T-helper 1 cell treated with Interleukin-12 subunit alpha and Interleukin-12 subunit beta and Interleukin-4 antibody, amounts not matched to agents 30 μg/mL and 1 μg/mL, for 36 hours (primary cell): ENCODE measurements around the gene MAP3K14.

ENCODE experiments used
- H3K27ac Mint-ChIP-seq: one replicate; pipeline ENCODE4 v1.8.0; 2021; ENCODE audit warnings: mild to moderate bottlenecking, mixed read lengths
- H3K27me3 Mint-ChIP-seq: one replicate; pipeline ENCODE4 v1.8.0; 2021; ENCODE audit warnings: low read depth, mixed read lengths
- H3K36me3 Mint-ChIP-seq: one replicate; pipeline ENCODE4 v1.8.0; 2021; ENCODE audit warnings: low read depth, mixed read lengths
- H3K4me1 Mint-ChIP-seq: one replicate; pipeline ENCODE4 v1.8.0; 2021; ENCODE audit warnings: low read depth, mixed read lengths
- H3K4me3 Mint-ChIP-seq: one replicate; pipeline ENCODE4 v1.8.0; 2021; ENCODE audit warnings: mild to moderate bottlenecking, moderate library complexity, mixed read lengths
- H3K9me3 Mint-ChIP-seq: one replicate; pipeline ENCODE4 v1.8.0; 2021; ENCODE audit warnings: mixed read lengths

MAP3K14 gene

DNA sequence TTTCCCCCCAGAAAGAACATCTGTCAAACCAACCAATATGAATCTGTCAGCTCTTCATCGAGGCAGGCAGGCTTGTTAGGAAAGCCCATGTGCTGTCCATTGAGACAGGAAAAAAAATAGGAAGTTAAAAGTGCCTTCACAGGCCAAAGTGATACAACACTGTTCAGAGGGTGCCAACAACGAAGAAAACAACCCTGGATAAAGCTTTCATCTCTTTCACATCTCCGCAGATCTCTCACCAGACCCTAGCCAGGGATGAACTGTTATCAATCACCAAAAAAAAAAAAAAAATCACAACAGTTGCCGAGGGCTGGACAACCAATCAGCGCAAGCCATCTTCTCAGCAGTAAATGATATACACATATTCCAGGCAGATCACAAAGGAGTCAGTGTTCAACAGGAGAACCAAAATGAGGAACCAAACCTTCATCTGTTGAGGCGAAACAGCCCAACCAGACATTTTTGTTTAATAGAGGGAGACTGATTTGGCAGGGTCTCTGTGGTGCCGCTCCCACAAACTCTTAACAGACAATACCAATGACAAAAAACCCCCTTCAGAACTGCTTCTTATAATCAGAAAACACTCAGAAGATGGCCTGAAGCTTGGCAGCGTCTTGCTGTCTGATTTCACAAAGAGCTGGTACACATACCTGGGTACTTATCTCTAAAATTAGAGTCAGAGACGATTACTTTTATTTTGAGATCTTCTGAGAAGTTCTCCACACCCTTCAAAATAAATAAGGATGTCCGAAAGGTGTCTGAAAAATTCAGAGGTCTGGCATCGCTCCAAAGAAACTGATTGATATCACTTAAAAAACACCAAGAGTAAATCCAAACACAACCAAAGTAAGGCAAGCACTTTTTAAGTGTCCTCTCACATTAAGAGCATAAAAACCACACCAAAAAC lies 1.8 kb downstream of the MAP3K14 start:
- Mint-ChIP-seq H3K4me1 (peaks cover 69% of the 10 kb centered on the region), H3K4me3 (peak overlapping the region; percentile 92), H3K9me3 (no peaks in the 10 kb centered on the region), H3K27ac (peak overlapping the region; percentile 94), H3K36me3 (peaks cover 45% of the 10 kb centered on the region), H3K27me3 (no peaks in the 10 kb centered on the region)

- Mint-ChIP-seq H3K9me3 (no peaks in the 10 kb centered on the region), H3K36me3 (peaks cover 48% of the 10 kb centered on the region), H3K4me3 (peak overlapping the region; percentile 92), H3K27ac (peak overlapping the region; percentile 94), H3K27me3 (no peaks in the 10 kb centered on the region), H3K4me1 (peaks cover 67% of the 10 kb centered on the region)
Measured at GRCh38 chr17:45313996-45314740, 2.7 kb downstream of the MAP3K14 start.

DNA sequence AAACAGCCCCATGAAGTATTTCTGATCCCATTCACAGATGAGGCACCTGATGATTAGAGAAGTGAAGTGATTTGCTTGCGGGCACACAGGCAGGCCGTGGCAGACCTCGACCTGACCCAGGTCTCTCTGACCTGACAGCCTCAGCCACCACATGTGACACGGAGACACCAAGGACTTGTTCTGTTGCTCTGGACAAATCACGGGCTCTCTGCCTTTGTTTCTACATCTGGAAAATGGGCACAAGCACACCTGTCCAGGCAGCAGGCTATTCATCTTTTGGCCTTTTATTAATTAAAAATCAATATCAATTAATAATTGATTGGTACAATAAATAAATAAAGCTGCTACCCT lies 3.4 kb downstream of the MAP3K14 start:
- Mint-ChIP-seq H3K27me3 (no peaks in the 10 kb centered on the region), H3K36me3 (peaks cover 52% of the 10 kb centered on the region), H3K4me3 (peak overlapping the region; percentile 92), H3K27ac (peak overlapping the region; percentile 94), H3K9me3 (no peaks in the 10 kb centered on the region), H3K4me1 (peaks cover 65% of the 10 kb centered on the region)

GRCh38 chr17:45312477-45313420 lies 4.1 kb downstream of the MAP3K14 start:
- Mint-ChIP-seq H3K36me3 (peaks cover 54% of the 10 kb centered on the region), H3K9me3 (no peaks in the 10 kb centered on the region), H3K27me3 (no peaks in the 10 kb centered on the region), H3K27ac (peak overlapping the region; percentile 94), H3K4me1 (peaks cover 70% of the 10 kb centered on the region), H3K4me3 (peak overlapping the region; percentile 74)

- Mint-ChIP-seq H3K4me1 (peaks cover 72% of the 10 kb centered on the region), H3K27ac (peak overlapping the region; percentile 94), H3K4me3 (peak overlapping the region; percentile 74), H3K9me3 (no peaks in the 10 kb centered on the region), H3K36me3 (peaks cover 59% of the 10 kb centered on the region), H3K27me3 (no peaks in the 10 kb centered on the region)
Measured at GRCh38 chr17:45311760-45312476, 4.9 kb downstream of the MAP3K14 start.

- H3K4me3 Mint-ChIP-seq = peak overlapping the region; percentile 74
- no peaks in the 10 kb centered on the region for H3K9me3 Mint-ChIP-seq
- peak overlapping the region; percentile 94 for H3K27ac Mint-ChIP-seq
- H3K36me3 Mint-ChIP-seq = peaks cover 63% of the 10 kb centered on the region
- peaks cover 76% of the 10 kb centered on the region for H3K4me1 Mint-ChIP-seq
- H3K27me3 Mint-ChIP-seq = no peaks in the 10 kb centered on the region
Measured at GRCh38 chr17:45311401-45311759, 5.4 kb downstream of the MAP3K14 start.

GRCh38 chr17:45310380-45311324 lies 6.2 kb downstream of the MAP3K14 start:
- Mint-ChIP-seq H3K4me1 (peaks cover 78% of the 10 kb centered on the region), H3K4me3 (peak overlapping the region; percentile 74), H3K9me3 (no peaks in the 10 kb centered on the region), H3K27ac (peak overlapping the region; percentile 94), H3K36me3 (peaks cover 61% of the 10 kb centered on the region), H3K27me3 (no peaks in the 10 kb centered on the region)

GRCh38 chr17:45309400-45309799 lies 7.4 kb downstream of the MAP3K14 start:
- H3K27ac Mint-ChIP-seq = peak overlapping the region; percentile 83
- peaks cover 53% of the 10 kb centered on the region for H3K36me3 Mint-ChIP-seq
- peaks cover 73% of the 10 kb centered on the region for H3K4me1 Mint-ChIP-seq
- H3K9me3 Mint-ChIP-seq = no peaks in the 10 kb centered on the region
- no peak overlapping the region for H3K4me3 Mint-ChIP-seq
- H3K27me3 Mint-ChIP-seq = no peaks in the 10 kb centered on the region

- peak overlapping the region; percentile 25 for H3K4me3 Mint-ChIP-seq
- H3K36me3 Mint-ChIP-seq = peaks cover 50% of the 10 kb centered on the region
- H3K4me1 Mint-ChIP-seq = peaks cover 72% of the 10 kb centered on the region
- no peaks in the 10 kb centered on the region for H3K27me3 Mint-ChIP-seq
- H3K9me3 Mint-ChIP-seq = no peaks in the 10 kb centered on the region
- H3K27ac Mint-ChIP-seq = peak overlapping the region; percentile 83
Measured at GRCh38 chr17:45308840-45309239, 8.0 kb downstream of the MAP3K14 start.

- Mint-ChIP-seq H3K4me3 (peak overlapping the region; percentile 60), H3K4me1 (peaks cover 69% of the 10 kb centered on the region)
Measured at GRCh38 chr17:45308016-45308365, 8.8 kb downstream of the MAP3K14 start.

GRCh38 chr17:45307290-45308015 lies 9.4 kb downstream of the MAP3K14 start:
- peak overlapping the region; percentile 60 for H3K4me3 Mint-ChIP-seq
- H3K36me3 Mint-ChIP-seq = peaks cover 48% of the 10 kb centered on the region
- peak overlapping the region; percentile 90 for H3K27ac Mint-ChIP-seq
- peaks cover 69% of the 10 kb centered on the region for H3K4me1 Mint-ChIP-seq
- H3K27me3 Mint-ChIP-seq = no peaks in the 10 kb centered on the region
- H3K9me3 Mint-ChIP-seq = no peaks in the 10 kb centered on the region

More at GRCh38 chr17:45308016-45308365, 8.8 kb downstream of the MAP3K14 start:
- Mint-ChIP-seq H3K27me3 (no peaks in the 10 kb centered on the region), H3K27ac (peak overlapping the region; percentile 90), H3K36me3 (peaks cover 44% of the 10 kb centered on the region), H3K9me3 (no peaks in the 10 kb centered on the region)

DNA sequence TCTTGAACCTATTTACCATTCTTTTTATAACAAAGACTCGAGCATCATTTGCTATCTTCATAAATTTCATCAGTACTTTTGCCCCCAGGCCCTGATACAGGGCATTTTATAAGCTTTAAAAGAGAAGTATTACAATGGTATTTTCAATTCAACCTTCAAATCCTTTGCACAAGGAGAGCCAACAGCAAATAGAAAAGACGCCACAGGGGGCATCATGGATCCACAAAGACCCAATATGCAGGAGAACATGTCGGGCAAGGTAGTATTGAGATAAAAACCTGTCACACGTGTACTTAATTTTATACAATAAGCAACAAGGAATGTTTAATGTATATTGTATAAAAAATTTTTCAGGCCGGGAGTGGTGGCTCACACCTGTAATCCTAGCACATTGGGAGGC lies 10.2 kb downstream of the MAP3K14 start:
- Mint-ChIP-seq H3K36me3 (peaks cover 44% of the 10 kb centered on the region), H3K4me3 (no peak overlapping the region), H3K27ac (peak overlapping the region; percentile 61), H3K4me1 (peaks cover 65% of the 10 kb centered on the region), H3K27me3 (no peaks in the 10 kb centered on the region), H3K9me3 (no peaks in the 10 kb centered on the region)
